NCI-H2107 treated with DMSO at 0.1 percent for 48 hours (cell line): ENCODE data around the gene BCL2.

ENCODE experiments used
- DNase-seq: peaks from one replicate; lab custom pipeline; 2025; ENCODE audit not compliant: unreplicated experiment; lab: John Stamatoyannopoulos, UW

Gene BCL2

GRCh38 chr18:63290166-63290820, 29.3 kb downstream of the BCL2 start:
- no peak for DNase-seq

- DNase-seq = no peak
Observed at GRCh38 chr18:63288311-63288710, 31.3 kb downstream of the BCL2 start.

- no peak for DNase-seq
Observed at GRCh38 chr18:63287691-63288220, 31.8 kb downstream of the BCL2 start.

- DNase-seq = no peak
Observed at GRCh38 chr18:63286926-63287325, 32.6 kb downstream of the BCL2 start.

GRCh38 chr18:63284827-63285733, 34.5 kb downstream of the BCL2 start:
- no peak for DNase-seq

GRCh38 chr18:63284173-63284799, 35.3 kb downstream of the BCL2 start:
- DNase-seq = no peak

- no peak for DNase-seq
Observed at GRCh38 chr18:63283305-63284094, 36.1 kb downstream of the BCL2 start.

GRCh38 chr18:63282793-63283192, 36.8 kb downstream of the BCL2 start:
- no peak for DNase-seq

- no peak for DNase-seq
Observed at GRCh38 chr18:63273222-63273927, 46.2 kb downstream of the BCL2 start.

GRCh38 chr18:63272638-63273037, 46.9 kb downstream of the BCL2 start:
- no peak for DNase-seq

GRCh38 chr18:63271881-63272299, 47.7 kb downstream of the BCL2 start:
- no peak for DNase-seq

GRCh38 chr18:63271148-63271547, 48.4 kb downstream of the BCL2 start:
- DNase-seq = no peak

- DNase-seq = no peak
Observed at GRCh38 chr18:63267975-63268721, 51.4 kb downstream of the BCL2 start.

GRCh38 chr18:63266888-63267790, 52.4 kb downstream of the BCL2 start:
- DNase-seq = no peak

- DNase-seq = no peak
Observed at GRCh38 chr18:63265326-63265725, 54.2 kb downstream of the BCL2 start.

GRCh38 chr18:63264871-63265270, 54.7 kb downstream of the BCL2 start:
- DNase-seq = peak; percentile 98

GRCh38 chr18:63263444-63263843, 56.1 kb downstream of the BCL2 start:
- DNase-seq = no peak
